Measurements from ENCODE around the gene AHDC1.
"Not testable (repeated sequence)": the region's sequence is repeated elsewhere in the genome, so short reads cannot be mapped to it uniquely, and the experiment has no call there.

AHDC1 gene

DNA sequence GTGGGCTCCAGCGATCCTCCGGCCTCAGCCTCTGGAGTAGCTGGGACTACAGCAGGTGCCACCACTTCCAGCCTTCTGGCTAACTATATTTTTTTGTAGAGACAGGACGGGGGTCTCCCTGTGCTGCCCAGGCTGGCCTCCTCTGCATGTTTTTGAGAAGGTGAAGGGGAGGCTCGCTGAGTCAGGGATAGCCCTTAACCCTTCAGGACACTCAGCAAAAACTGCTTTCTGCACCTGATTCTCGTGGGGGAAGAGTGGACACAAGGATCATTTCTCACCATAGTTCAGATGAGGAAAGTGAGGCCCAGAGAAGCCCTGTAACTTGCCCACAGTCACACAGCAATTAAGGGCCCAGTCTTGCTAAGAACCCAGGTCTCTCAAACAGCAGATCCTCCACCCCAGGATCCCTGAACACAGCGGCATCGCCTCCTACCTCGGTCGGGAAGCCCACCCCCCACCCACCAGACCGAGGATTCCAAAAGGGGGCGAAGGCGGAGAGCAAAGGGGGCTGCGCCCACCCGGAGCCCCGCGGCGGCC lies 29.8 kb upstream of the AHDC1 start:
- DNase-seq, result no peak

DNA sequence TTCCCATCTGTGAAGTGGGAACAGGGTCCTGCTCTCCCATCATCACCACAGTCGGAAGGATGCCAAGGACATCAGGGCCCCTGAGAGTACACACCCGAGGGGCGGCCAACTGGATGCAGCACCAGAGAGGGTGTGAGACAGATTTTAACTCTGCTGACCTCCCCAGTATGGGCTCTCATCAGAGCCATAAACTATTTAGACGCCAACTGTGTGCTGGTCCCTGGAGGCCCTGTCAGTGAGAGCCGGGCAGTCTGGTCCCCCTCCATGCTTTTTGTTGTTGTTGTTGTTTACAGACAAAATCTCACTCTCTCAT lies 29.3 kb upstream of the AHDC1 start:
- no peak for DNase-seq

DNA sequence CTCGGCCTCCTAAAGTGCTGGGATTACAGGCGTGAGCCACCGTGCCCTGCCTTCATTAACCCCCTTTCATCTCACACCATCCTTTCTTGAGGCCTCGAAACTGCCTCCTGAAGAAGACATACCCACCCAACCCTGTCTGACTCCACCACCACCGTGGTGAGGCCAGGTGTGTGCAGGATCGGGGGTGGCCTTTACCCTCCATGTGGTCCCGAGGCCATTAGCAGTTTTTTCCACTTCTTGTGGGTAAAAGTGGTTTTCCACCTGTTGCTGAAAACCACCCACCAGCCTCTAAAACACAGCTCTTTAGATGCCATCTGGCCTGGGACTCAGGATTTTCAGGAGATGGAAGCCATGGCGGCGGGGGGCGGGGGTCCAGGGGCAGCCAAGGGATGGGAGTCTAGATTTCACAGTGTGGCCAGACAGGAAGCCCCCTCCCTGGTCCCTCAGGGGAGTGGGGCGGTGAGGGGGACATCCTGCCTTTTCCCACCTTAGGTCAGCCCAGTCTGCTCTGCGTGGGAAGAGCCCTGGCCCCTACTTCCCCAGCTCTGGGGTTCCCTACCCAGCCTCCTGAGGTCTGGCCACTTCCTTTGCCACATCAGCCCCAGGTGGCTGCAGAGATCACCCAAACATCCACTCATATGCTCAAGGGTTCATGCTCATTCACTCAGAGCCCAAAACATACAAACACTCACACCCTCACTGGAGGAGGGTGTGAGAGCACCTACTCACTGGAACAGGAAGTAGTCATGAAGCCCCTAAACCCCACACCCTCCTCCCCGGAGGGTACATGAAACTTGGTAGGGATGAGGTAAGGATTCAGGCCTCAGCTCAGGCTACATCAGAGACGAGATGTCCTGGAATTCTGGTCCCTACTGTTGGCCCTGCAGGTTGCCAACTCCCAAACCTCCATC lies 28.7 kb upstream of the AHDC1 start:
- peak; percentile 48 for DNase-seq

DNA sequence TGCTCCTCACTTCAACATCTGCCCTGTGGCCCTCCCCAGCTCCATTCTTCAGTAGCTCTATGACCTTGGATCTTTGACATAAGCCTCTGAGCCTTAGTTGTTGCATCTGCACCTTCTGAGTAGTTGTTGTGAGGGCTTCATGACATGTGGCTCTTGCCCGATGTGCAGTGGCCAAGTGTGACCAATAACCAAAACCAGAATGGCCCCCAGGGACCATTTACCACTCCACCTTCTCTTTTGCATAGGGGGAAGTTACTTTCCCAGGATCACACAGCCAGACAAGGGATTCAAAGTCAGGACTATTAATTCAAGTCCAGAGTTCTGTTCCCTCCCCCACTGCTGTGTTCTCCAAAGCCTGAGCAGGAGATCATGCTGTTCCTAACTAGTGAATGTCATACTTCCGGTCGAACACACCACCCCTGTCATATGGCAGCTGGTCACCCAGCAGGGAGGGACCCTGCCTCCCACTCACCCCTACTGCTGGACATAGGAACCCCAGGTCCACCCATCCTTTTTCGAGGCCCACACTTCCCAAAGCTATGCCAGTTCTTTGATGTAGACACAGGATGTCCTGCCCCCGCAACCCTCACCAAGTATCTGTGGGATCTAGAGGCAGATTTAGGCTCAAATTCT lies 27.0 kb upstream of the AHDC1 start:
- no peak for DNase-seq

DNA sequence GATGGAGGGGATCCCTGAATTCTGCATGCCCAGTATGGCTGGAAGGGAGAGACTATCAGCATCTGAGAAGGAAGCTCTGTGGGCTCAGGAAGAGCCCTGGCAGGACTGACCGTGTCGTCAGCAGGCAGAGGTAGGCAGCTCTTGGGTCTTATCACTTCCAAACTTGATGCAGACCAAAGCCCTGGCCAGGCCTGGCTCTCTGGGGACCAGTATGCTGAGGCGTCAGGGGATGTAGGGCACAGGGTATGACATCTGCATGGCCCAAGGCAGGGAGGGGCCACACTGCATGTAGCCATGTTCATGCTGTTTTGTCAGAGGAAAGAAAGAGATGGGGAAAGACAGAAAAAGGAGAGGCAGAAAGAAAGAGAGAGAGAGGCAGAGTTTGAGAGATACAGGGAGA lies 24.8 kb upstream of the AHDC1 start:
- DNase-seq, result no peak

DNA sequence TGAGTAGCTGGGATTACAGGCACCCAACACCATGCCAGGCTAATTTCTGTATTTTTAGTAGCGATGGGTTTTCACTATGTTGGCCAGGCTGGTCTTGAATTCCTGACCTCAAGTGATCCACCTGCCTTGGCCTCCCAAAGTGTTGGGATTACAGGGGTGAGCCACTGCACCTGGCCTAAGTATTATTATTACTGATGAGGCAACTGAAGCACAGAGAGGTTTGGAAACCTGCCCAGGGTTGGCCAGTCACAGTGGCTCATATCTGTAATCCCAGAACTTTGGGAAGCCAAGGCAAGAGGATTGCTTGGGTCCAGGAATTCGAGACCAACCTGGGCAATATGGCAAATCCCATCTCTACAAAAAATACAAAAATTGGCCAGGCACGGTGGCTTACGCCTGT lies 23.8 kb upstream of the AHDC1 start:
- not testable (repeated sequence) for DNase-seq

DNA sequence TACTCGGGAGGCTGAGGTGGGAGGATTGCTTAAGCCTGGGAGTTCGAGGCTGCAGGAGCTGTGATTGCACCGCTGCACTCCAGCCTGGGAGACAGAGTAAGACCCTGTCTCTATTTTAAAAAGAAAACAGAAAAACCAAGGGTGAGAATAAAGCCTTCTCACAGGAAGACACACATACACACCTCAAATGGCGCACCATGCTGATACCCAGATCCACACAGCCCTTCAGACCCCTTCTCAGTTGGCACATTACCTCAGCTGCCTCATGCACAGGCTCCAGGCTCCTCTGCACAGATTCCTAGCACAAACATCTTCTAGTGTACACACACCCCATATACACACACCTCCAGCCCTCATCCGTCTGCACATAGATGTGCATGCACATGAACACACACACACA lies 23.1 kb upstream of the AHDC1 start:
- no peak for DNase-seq

DNA sequence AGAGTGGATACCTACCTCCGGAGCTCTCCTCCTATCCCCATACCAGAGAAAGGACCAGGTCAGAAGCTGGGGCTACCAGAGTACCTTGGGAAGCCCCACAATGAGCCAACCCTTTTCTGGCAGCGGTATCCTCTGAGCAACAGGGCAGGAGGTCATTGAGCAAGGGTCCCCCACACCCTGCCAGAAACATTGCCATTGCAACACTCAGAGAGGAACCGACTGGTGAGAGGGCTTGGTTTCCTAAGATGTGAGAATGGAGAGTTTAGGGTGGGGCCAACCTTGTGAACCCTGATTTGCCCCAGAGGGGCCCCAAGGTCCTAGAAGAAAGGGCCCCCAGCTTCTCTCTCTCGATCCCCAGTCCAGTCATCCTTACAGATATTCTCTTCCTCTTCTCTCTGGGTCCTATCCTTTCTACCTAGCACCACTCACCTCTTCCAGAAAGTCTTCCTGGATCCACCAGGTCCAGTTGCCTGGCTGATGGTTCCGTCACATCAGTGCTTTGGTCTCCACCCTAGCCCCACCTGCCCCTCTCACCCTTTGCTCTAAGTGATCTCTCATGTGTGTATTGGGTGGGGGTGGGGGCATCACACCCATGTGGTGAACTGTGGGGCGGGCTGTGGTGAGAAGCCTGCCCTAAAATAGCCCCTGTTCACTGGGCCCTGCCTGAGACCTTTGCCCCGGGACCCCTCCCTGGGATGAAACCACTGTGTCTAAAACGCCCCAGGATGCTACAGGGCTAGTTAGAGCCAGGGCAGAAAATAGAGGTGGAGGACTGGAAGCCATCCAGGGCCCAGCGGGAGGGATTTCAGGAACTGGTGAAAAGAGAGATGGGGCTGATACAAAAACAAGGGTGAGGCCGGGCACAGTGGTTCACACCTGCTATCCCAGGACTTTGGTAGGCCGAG lies 22.3 kb upstream of the AHDC1 start:
- peak; percentile 36 for DNase-seq

DNA sequence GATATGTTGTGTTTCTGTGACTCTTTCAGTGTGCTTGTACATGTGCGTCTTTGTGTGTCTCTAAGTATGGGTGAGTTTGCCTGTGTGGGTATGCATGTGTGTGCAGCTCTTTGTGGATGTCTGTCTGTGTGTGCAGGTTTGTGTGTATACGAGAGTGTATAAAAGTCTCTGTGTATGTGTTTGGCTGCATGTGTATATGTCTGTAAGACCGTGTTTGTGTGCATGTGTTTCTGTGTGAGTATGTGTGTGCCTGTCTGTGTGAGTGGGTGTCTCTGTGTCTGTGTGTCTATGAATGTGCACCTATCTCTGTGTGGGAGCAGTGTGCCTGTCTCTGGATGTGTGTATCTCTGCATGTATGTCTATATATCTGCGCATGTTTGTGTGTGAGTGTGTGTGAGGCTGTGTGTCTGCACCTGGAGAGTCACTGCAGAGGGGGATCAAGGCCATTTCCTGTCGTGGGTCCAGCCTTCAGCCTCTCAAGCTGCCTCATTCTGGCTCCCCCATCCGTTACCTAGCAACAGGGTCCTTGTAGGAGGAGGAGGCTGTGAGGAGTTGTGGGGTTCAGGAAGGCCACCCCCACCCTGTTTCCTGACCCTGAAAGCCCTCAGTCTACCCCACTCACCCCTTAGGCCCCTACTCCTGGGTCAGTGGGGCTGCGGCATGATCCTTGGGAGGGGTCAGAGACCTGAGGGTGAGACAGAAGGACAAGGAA lies 20.7 kb upstream of the AHDC1 start:
- DNase-seq, result no peak

DNA sequence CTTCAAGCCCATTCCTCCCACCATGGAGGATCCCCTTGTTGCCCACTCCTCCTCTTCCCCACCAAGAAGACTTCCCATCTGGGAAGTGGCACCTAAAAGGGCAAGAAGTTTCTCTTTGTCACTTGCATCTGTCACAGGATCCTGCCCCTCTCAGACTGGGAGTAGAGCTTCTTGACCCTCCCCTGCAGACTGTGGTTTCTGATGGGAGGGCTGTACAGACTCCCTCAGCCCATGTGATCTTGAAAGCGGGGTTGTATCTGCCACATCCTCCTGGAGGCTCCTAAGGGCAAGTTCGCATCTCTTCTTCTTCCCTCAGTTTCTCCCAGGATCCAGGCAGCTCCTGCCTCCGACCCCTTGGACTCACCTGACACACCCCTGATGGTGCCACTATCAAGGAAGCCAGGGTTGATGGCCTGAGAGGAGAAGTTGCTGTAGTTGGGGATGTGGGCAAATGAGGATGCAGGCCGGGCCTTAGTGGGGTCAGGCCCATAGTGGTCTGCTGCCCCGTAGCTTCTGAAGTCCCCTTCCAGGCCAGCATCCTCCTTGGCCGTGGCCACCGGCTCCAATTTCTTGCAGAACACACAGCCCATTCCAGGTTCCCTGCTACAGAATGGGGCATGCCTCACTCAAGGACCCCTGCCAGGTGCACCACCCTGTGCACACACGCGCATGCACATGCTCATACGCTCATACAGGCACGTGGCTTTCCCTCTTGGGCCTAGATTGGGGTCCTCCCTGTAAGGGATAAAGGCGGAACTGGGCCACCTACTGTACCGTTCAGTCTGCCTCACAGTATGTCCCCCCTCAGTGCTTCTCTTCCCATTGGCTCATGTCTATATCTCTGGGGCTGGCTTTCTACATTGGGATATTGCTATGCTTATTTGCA lies 19.6 kb upstream of the AHDC1 start:
- DNase-seq, result no peak

DNA sequence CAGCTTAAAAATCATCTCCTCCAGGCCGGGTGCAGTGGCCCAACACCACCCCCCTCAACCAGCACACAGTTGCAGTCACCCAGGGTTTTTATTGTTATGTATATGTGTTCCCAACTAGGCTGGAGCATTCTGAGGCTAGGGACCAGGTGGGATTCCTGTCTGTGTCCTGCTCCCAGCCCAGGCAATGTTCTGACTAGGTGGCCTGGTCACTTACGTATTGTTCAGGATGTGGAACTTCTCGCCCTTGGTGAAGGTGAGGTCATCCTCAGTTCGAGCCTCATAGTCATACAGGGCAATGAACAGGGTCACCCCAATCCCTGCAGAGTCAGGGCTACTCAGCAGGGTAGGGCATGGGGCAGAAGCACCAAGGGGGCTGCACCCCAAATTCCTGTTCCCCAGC lies 18.9 kb upstream of the AHDC1 start:
- no peak for DNase-seq

DNA sequence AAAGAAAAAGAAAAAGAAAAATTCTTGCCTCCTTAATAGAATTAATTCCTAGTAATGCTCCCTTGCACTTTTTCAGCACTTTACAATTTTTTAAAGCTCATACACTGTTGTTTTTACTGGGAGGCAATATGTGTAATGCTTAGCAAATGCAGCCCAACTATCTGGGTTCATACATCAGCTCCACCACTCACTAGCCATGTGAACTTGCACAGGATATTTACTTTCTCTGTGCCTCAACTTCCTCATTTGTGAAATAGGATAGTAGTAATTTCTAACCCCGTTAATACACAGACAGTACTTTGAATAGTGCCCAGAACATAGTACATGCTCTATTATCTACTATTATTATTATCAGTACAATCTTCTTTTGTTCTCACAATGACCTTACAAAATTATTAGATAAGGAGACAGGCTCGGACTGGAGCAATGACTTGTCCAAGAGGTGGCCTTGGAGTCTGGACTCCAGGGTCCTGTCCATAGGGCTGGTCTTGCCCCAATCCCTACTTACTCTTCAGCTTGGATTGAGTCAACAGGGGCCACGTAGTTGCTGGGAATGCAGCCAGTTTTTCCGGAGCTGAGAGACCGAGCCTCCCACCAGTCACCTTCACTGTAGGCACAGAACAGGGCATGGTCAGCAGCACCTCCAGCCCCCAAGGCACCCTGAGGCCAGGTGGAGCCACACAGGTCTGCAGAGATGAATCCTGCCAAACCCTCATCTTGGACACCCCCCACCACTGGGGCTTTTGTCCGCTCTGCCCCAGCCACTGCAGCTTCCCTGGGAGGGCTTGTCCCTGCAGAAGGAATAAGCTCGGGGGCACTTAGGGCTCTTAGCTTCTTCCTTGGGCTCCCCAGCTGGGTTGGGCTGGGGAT lies 17.3 kb upstream of the AHDC1 start:
- DNase-seq, result no peak

DNA sequence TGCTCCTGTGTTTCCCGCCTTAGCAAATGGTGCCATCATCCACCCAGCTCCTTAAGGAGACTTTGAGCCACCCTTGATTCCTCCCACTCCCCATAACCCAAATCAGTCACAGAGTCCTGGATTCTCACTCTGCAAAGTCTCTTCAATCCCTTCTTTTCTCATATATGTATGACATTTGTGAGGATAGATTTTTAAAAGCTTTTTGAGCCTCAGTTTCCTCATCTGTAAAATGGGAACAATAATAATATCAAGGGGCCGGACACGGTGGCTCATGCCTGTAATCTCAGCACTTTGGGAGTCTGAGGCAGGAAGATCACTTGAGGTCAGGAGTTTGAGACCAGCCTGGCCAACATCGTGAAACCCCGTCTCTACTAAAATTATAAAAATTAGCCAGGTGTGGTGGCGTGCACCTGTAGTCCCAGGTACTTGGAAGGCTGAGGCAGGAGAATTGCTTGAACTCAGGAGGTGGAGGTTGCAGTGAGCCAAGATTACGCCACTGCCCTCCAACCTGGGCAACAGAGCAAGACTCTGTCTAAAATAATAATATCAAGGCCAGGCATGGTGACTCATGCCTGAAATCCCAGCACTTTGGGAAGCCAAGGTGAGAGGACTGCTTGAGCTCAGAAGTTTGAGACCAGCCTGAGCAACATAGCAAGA lies 16.0 kb upstream of the AHDC1 start:
- DNase-seq, result not testable (repeated sequence)

DNA sequence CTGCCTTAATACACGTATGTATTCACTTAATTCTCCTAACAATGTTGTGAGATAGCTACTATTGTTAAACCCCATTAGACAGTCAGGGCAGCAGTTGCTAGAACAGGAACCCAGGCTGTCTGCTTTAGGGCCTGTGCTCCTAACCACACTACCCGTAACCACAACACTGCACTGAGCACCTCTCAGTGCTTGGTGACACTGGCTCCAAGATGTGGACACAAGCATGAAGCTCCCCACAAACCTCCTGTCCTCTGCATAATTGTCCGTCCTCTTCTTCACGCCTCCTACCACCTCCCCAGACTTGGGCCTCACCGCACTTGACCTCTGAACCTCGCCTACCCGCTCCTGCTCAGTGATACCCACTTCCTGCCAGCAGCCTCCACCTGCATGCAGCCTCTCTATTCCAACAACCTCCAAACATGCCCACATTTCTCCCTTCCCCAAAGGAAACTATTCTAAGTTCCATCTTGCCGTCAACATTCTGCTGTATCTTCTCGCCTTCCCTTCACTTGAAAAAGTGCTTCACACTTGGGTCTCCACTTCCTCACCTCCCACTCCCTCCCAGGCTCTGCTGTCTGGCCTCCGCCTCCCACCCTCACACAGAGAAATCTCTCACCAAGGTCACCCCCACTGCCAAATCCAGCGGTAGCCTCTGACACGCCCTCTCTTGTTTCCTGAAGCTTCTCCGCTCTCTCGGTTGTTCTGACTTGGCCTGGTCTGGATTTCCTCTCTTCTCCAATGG lies 14.6 kb upstream of the AHDC1 start:
- peak; percentile 72 for DNase-seq

DNA sequence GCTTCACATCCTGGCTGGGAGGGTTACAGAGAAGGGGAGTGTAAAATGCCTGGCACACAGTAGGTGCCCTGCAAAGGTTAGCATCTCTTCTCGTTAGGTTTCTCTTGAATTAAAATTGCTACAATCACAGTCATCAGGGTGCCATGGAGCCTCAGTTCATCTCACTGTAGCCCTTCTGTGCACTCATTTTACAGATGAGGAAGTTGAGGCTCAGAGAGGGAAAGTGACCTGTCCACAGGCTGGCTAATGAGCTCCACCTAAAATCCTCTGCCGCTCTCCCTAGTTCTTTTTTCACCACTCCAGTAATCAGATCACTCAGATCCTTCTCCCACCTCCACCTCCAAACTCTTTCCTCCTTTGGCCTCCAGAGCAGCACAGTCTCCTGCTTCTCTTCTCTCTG lies 13.5 kb upstream of the AHDC1 start:
- no peak for DNase-seq

DNA sequence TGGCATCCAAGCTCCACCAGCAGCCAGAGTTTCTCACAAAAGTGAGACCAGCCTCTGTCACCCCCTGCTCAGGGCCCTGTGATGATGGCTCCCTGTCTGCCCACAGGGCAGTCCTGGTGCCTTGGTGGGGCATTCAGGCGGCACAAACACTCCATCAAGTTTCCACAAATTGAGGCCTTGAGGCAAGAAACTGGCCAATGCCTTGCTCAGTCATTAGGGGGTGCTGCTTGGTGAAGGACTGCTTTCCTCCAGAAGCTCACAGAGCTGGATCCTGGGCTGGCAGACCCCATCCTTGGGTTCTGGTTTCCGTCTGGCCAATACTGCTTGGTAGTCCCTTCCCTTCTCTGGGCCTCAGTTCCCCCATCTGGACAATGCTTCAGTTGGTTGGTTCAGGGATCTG lies 12.5 kb upstream of the AHDC1 start:
- DNase-seq, result no peak

DNA sequence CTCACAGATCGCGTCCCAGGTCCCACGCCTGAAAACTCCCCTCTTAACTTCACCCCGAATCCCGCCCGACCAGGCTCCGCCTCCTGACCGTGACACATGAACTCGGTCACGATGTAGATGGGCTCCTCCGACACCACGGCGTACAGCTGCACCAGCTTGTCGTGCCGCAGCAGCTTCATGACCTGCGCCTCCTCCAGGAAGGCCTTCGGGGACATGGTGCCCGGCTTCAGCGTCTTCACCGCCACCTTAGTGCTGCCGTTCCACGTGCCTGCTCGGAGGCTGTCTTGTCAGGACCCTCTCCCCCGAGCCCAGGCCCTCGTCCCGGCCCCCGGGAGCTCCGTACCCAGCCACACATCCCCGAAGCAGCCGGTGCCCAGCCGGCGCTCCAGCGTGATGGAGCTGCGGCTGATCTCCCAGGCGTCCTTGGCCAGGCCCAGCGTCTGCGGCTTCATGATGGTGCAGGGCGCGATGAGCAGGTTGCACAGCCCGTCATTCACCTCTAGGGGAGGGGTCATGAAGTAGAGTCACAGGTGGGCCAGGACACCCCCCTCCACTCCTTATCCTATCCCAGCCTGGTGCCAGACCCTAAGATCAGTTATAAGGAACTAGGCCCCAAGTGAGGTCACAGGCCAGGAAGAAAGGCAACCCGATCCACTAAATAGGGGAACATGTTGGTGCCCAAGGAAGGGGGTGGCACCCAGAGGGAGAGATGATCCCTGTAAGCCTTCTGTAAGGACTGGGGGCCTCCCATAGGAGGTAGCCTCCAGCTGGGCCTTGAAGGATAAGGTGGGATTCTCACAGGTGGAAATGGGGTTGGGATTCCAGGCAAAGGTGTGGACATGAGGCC lies 11.6 kb upstream of the AHDC1 start:
- no peak for DNase-seq

DNA sequence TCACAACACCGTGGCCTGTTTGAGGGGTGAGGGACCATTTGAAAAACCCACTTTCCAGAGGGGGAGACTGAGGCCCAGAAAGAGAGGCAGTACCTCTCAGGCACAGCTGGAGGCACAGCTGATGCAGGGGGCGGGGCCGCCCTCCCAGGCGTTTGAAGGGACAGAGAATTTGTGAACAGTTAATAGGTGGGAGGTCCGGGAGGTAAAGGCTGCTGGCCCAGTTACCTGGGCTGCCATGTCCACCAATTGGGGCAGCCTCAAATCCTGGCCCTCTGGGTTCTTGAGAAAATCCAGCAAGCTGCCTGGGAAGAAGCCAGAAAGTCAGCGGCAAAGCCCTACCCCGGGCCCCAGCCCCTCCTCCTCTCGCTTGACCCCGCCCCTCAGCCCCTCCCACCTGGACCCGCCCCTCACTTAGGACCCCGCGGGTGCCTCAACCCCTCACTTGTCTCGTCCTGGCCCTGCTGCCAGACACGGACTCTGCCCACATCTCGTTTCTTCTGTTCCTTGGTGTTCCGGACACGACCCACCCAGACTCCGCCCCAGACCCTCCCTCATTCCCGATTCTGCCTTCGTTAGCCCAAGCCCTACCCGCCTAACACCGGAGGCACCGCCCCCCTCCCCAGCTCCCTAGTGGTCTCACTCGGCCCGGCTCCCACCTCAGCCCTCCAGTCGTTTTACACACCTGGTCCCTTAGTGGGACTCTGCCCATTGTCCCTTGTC lies 10.8 kb upstream of the AHDC1 start:
- DNase-seq, result no peak

Data from CD4-positive, alpha-beta T cell treated with Interleukin-10 for 1 hour (primary cell).